ENCODE data around the gene IAH1. TPM values are rescaled to one million over a fixed set of nuclear protein-coding genes. Genes with fewer than 3 reads are reported as not detected.

Gene IAH1
- total RNA-seq, 1 donor from 2014 or later: 67.8 TPM

DNA sequence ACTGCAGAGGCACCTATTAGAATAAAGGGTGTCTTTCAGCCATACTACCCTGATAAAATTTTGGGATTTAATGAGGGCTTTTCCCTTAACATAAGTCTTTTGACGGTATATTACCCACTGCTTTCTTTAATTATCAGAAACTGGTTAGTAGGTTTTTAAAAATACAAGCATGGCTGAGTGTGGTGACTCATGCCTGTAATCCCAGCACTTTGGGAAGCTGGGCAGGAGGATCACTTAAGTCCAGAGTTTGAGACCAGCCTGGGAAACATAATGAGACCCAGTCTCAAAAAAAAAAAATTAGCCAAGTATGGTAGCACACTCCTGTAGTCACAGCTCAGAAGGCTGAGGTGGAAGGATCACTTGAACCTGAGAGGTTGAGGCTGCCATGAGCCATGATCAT lies 34.8 kb upstream of the IAH1 start:
- no peaks in the 10 kb centered on the region for H3K9me3 Mint-ChIP-seq (ENCODE audit: low read depth)
- H3K36me3 Mint-ChIP-seq (ENCODE audit: low read depth): peaks cover 43% of the 10 kb centered on the region
- no peaks in the 10 kb centered on the region for H3K27me3 Mint-ChIP-seq (ENCODE audit: low read depth)
- TF ChIP-seq, protein P1, sequence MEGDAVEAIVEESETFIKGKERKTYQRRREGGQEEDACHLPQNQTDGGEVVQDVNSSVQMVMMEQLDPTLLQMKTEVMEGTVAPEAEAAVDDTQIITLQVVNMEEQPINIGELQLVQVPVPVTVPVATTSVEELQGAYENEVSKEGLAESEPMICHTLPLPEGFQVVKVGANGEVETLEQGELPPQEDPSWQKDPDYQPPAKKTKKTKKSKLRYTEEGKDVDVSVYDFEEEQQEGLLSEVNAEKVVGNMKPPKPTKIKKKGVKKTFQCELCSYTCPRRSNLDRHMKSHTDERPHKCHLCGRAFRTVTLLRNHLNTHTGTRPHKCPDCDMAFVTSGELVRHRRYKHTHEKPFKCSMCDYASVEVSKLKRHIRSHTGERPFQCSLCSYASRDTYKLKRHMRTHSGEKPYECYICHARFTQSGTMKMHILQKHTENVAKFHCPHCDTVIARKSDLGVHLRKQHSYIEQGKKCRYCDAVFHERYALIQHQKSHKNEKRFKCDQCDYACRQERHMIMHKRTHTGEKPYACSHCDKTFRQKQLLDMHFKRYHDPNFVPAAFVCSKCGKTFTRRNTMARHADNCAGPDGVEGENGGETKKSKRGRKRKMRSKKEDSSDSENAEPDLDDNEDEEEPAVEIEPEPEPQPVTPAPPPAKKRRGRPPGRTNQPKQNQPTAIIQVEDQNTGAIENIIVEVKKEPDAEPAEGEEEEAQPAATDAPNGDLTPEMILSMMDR (IDR thresholded peaks at IDR 0.05): no peak
- no peak for DNase-seq (ENCODE audit: low spot score)
- no peak overlapping the region for H3K27ac Mint-ChIP-seq (ENCODE audit: unreplicated experiment)
- peaks cover under 1% of the 10 kb centered on the region for H3K4me1 Mint-ChIP-seq (ENCODE audit: low read depth)
- H3K4me3 Mint-ChIP-seq (ENCODE audit: unreplicated experiment): no peak overlapping the region

DNA sequence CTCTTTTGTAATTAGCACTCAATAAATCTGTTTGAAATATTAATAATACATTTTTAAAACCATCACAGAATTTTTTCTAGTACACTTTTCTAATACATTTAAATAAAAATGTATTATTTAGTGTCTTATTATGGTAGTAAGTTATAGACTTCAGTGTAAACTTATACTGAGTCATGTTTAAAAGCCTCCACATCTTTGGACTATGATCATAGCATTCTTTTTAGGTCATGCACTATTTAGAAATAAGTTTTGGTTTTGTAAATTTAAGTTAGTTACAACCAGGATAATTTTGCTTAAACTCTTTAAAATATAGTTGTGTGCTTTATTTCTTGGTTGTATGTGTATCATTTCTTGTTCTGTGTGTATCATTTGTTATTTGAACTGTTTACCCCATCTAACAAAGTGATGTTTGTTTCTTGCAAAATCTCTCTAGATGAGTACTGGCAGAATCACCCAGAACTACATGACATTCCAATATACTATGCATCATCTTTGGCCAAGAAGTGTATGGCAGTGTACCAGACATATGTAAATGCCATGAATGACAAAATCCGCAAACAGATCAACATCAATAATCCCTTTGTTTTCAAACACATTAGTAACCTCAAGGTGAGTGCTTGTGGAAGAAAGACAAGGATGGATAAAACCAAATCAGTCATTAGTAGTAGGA lies 34.2 kb upstream of the IAH1 start:
- TF ChIP-seq, protein P1 (IDR thresholded peaks at IDR 0.05): no peak
- H3K27ac Mint-ChIP-seq (ENCODE audit: unreplicated experiment): no peak overlapping the region
- H3K27me3 Mint-ChIP-seq (ENCODE audit: low read depth): no peaks in the 10 kb centered on the region
- peaks cover 41% of the 10 kb centered on the region for H3K36me3 Mint-ChIP-seq (ENCODE audit: low read depth)
- H3K4me3 Mint-ChIP-seq (ENCODE audit: unreplicated experiment): no peak overlapping the region
- no peaks in the 10 kb centered on the region for H3K9me3 Mint-ChIP-seq (ENCODE audit: low read depth)
- no peaks in the 10 kb centered on the region for H3K4me1 Mint-ChIP-seq (ENCODE audit: low read depth)
- DNase-seq (ENCODE audit: low spot score): no peak

DNA sequence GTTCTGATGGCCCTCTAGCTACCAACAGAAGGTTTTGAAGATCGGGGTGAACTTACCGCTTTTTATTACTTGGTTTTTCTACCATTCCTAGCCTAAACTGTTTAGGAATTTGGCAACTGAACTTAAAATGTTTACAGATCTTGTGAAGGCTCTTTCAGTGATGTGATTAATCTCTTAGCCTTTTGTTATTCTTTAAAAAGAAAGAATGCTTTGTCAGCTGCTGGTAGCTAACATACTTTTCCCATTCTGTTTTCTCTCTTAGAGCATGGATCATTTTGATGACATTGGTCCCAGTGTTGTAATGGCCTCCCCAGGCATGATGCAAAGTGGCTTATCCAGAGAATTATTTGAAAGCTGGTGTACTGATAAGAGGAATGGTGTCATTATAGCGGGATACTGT lies 32.8 kb upstream of the IAH1 start:
- DNase-seq (ENCODE audit: low spot score): no peak
- TF ChIP-seq, protein P1 (IDR thresholded peaks at IDR 0.05): no peak
- Mint-ChIP-seq H3K9me3 (ENCODE audit: low read depth) (no peaks in the 10 kb centered on the region), H3K4me1 (ENCODE audit: low read depth) (no peaks in the 10 kb centered on the region), H3K27ac (ENCODE audit: unreplicated experiment) (no peak overlapping the region), H3K4me3 (ENCODE audit: unreplicated experiment) (no peak overlapping the region), H3K36me3 (ENCODE audit: low read depth) (peaks cover 41% of the 10 kb centered on the region), H3K27me3 (ENCODE audit: low read depth) (no peaks in the 10 kb centered on the region)

DNA sequence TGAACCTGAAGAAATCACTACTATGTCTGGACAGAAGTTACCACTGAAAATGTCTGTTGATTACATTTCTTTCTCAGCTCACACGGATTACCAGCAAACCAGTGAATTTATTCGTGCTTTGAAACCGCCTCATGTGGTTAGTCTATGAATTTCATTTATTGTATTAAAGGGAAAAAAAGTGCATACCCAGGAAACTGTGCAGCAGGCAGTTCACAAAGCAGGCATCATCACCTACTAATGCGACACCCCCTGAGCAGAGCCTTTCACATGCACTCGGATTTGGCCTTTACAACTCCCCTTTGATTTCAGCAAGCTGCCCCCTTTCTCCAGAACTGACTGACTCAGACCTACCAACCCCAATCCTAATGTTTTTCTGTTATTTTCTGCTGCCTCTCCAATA lies 30.8 kb upstream of the IAH1 start:
- H3K4me1 Mint-ChIP-seq (ENCODE audit: low read depth): no peaks in the 10 kb centered on the region
- H3K27ac Mint-ChIP-seq (ENCODE audit: unreplicated experiment): no peak overlapping the region

DNA sequence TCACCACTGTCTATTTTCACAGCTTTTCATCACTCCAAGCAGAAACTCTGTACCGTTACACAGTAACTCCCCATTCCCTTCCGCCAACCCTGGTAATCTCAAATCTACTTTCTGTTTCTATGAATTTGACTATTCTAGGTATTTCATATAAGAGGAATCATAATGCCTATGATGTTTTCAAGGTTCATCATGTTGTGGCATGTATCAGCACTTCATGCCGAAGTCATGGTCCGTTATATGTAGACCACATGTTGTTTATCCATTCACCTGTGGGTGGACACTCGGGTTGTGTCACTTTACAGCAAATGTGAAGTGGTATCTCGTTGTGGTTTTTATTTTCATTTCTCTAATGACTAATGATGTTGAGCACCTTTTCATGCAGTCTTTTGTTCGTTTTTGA lies 29.3 kb upstream of the IAH1 start:
- TF ChIP-seq, protein P1 (IDR thresholded peaks at IDR 0.05): no peak
- H3K4me1 Mint-ChIP-seq (ENCODE audit: low read depth): no peaks in the 10 kb centered on the region
- no peak overlapping the region for H3K27ac Mint-ChIP-seq (ENCODE audit: unreplicated experiment)
- peaks cover 33% of the 10 kb centered on the region for H3K36me3 Mint-ChIP-seq (ENCODE audit: low read depth)
- H3K27me3 Mint-ChIP-seq (ENCODE audit: low read depth): no peaks in the 10 kb centered on the region
- H3K9me3 Mint-ChIP-seq (ENCODE audit: low read depth): no peaks in the 10 kb centered on the region
- no peak overlapping the region for H3K4me3 Mint-ChIP-seq (ENCODE audit: unreplicated experiment)
- DNase-seq (ENCODE audit: low spot score): no peak

More for the DNA sequence above, 30.8 kb upstream of the IAH1 start:
- Mint-ChIP-seq H3K4me3 (ENCODE audit: unreplicated experiment) (no peak overlapping the region), H3K9me3 (ENCODE audit: low read depth) (no peaks in the 10 kb centered on the region), H3K36me3 (ENCODE audit: low read depth) (peaks cover 34% of the 10 kb centered on the region), H3K27me3 (ENCODE audit: low read depth) (no peaks in the 10 kb centered on the region)
- TF ChIP-seq, protein P1 (IDR thresholded peaks at IDR 0.05): no peak
- DNase-seq (ENCODE audit: low spot score): no peak
